ENCODE data around the gene GNG11. TPM values are rescaled to one million over a fixed set of nuclear protein-coding genes. Genes with fewer than 3 reads are reported as not detected.

Gene GNG11
- total RNA-seq, 1 donor from 2014 or later, result 9.4 TPM

DNA sequence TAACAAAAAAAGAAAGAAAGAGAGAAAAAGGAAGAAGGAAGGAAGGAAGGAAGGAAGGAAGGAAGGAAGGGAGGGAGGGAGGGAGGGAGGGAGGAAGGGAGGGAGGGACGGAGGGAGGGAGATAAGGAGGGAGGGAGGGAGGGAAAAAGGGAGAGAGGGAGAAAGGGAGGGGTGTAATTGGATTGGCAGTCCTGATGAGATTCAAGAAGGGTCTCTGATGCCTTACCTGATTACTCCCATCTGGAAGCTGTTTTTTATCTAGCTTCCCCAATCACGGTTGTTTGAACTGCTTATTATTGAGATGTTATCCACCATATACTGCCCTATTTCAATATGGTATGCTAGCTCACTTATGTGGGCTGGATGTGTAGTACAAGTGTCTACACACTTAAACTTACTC lies 27.3 kb downstream of the GNG11 start:
- H3K4me1 Mint-ChIP-seq (ENCODE audit: low read depth), result peaks cover 3% of the 10 kb centered on the region
- TF ChIP-seq, protein P1, sequence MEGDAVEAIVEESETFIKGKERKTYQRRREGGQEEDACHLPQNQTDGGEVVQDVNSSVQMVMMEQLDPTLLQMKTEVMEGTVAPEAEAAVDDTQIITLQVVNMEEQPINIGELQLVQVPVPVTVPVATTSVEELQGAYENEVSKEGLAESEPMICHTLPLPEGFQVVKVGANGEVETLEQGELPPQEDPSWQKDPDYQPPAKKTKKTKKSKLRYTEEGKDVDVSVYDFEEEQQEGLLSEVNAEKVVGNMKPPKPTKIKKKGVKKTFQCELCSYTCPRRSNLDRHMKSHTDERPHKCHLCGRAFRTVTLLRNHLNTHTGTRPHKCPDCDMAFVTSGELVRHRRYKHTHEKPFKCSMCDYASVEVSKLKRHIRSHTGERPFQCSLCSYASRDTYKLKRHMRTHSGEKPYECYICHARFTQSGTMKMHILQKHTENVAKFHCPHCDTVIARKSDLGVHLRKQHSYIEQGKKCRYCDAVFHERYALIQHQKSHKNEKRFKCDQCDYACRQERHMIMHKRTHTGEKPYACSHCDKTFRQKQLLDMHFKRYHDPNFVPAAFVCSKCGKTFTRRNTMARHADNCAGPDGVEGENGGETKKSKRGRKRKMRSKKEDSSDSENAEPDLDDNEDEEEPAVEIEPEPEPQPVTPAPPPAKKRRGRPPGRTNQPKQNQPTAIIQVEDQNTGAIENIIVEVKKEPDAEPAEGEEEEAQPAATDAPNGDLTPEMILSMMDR (IDR thresholded peaks at IDR 0.05), result no peak
- H3K36me3 Mint-ChIP-seq (ENCODE audit: low read depth), result no peaks in the 10 kb centered on the region
- H3K9me3 Mint-ChIP-seq (ENCODE audit: low read depth), result no peaks in the 10 kb centered on the region
- peak overlapping the region; percentile 12 for H3K27ac Mint-ChIP-seq (ENCODE audit: unreplicated experiment)
- no peaks in the 10 kb centered on the region for H3K27me3 Mint-ChIP-seq (ENCODE audit: low read depth)
- DNase-seq (ENCODE audit: low spot score), result no peak
- no peak overlapping the region for H3K4me3 Mint-ChIP-seq (ENCODE audit: unreplicated experiment)

DNA sequence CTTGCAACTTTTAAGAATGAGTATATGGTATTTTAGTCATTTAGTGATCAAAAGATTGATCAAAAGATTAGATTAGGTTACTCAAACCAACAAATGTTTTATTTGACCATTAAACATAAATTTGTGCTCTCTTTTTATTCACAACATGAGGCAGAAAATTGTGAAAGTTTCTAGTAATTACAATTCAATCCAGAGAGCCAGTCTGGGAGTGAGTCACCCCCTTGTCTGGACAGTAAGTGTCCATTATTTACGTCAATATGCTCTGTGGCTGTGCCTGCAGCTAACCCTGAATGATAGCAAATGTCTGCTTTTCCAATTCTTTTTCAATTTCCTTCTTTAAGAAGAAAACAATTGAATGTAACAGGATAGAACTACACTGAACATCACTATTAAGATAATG lies 27.9 kb downstream of the GNG11 start:
- H3K27ac Mint-ChIP-seq (ENCODE audit: unreplicated experiment), result no peak overlapping the region
- no peak for DNase-seq (ENCODE audit: low spot score)

DNA sequence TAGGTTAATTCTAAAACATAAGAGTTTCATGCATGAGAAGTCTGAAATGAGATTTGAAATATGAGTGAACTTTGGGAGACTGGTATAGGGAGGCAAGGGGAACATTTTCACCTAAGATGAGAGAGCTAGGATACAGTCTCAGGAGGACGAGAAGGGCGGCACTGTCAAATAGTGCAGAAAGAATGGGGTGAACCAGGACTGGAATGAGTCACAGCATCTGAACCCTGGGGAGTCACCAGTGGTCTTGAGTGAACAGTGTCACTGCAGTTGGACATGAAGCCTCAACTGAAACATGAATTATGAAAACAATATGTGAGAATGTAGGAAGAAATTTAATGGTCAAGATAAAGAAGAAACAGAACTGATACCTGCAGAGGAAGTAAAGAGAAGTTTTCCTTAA lies 33.8 kb downstream of the GNG11 start:
- no peaks in the 10 kb centered on the region for H3K27me3 Mint-ChIP-seq (ENCODE audit: low read depth)
- H3K36me3 Mint-ChIP-seq (ENCODE audit: low read depth), result no peaks in the 10 kb centered on the region
- no peak for DNase-seq (ENCODE audit: low spot score)
- no peaks in the 10 kb centered on the region for H3K4me1 Mint-ChIP-seq (ENCODE audit: low read depth)
- no peak overlapping the region for H3K27ac Mint-ChIP-seq (ENCODE audit: unreplicated experiment)
- H3K4me3 Mint-ChIP-seq (ENCODE audit: unreplicated experiment), result no peak overlapping the region
- H3K9me3 Mint-ChIP-seq (ENCODE audit: low read depth), result no peaks in the 10 kb centered on the region
- TF ChIP-seq, protein P1 (IDR thresholded peaks at IDR 0.05), result no peak

More for the DNA sequence above, 27.9 kb downstream of the GNG11 start:
- Mint-ChIP-seq H3K4me1 (ENCODE audit: low read depth) (peaks cover 3% of the 10 kb centered on the region), H3K27me3 (ENCODE audit: low read depth) (no peaks in the 10 kb centered on the region), H3K4me3 (ENCODE audit: unreplicated experiment) (no peak overlapping the region), H3K9me3 (ENCODE audit: low read depth) (no peaks in the 10 kb centered on the region), H3K36me3 (ENCODE audit: low read depth) (no peaks in the 10 kb centered on the region)
- TF ChIP-seq, protein P1 (IDR thresholded peaks at IDR 0.05), result no peak

DNA sequence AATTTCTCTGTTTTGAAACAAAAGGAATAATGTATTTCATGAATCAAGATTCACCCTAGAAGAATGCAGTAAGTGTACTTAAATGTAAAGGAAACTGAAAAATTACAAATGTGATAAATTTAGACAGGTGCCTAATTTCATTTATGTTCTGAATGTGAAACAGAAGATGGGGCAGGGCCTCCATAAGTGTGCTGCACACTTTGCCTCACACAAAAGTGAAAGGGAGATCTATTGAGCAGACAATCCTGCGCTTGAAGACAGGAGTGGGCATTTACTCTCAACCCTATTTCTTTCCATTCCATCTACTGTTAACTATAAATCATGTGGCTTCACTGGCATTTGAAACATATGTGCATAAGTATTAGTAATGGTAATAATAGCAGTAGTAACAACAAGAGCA lies 36.2 kb downstream of the GNG11 start:
- Mint-ChIP-seq H3K27me3 (ENCODE audit: low read depth) (no peaks in the 10 kb centered on the region), H3K4me3 (ENCODE audit: unreplicated experiment) (no peak overlapping the region), H3K4me1 (ENCODE audit: low read depth) (no peaks in the 10 kb centered on the region), H3K27ac (ENCODE audit: unreplicated experiment) (no peak overlapping the region), H3K36me3 (ENCODE audit: low read depth) (no peaks in the 10 kb centered on the region), H3K9me3 (ENCODE audit: low read depth) (no peaks in the 10 kb centered on the region)
- TF ChIP-seq, protein P1 (IDR thresholded peaks at IDR 0.05), result no peak
- DNase-seq (ENCODE audit: low spot score), result no peak

DNA sequence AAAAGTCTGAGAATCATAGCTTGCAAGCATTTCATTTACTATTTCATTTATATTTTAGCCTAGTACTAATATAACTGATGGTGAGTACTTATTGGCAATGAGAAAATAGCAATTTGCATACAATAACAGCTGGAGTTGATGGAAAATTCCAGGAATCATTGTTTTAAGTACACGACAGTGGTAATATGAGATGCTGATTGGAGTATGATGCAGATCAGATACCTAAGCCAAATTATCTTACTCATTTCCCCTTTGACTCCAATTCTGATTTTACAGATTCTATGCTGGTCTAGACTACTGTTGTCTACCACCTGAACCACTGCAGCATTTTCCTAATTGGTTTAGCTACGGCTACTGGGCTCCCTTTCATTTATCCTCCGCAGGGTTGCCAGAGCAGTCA lies 36.7 kb downstream of the GNG11 start:
- TF ChIP-seq, protein P1 (IDR thresholded peaks at IDR 0.05), result no peak
- Mint-ChIP-seq H3K9me3 (ENCODE audit: low read depth) (no peaks in the 10 kb centered on the region), H3K27ac (ENCODE audit: unreplicated experiment) (no peak overlapping the region), H3K27me3 (ENCODE audit: low read depth) (no peaks in the 10 kb centered on the region), H3K4me3 (ENCODE audit: unreplicated experiment) (no peak overlapping the region), H3K36me3 (ENCODE audit: low read depth) (no peaks in the 10 kb centered on the region), H3K4me1 (ENCODE audit: low read depth) (no peaks in the 10 kb centered on the region)
- no peak for DNase-seq (ENCODE audit: low spot score)

All from chondrocyte (in vitro differentiated cells).